ENCODE measurements around the gene ZC3HAV1L. TPM values are rescaled to one million over a fixed set of nuclear protein-coding genes. Genes with fewer than 3 reads are reported as not detected.

Gene ZC3HAV1L
- total and polyA plus RNA-seq, 2 of the 8 experiments (the other 6 are each of a cell fraction or from before 2014, with no cell fraction given) = 5.2 to 7.0 TPM

- H3K4me2 ChIP-seq (ENCODE audit: insufficient read depth in 1 of 2, low read depth in 2 of 2, low read length in 2 of 2) = no peak overlapping the region
- no peak overlapping the region for H3K23ac ChIP-seq (ENCODE audit: insufficient read length)
- H3K4me1 ChIP-seq (replicated peaks in 1 of 4; ENCODE audit: control insufficient read depth in 3 of 4, insufficient read depth in 4 of 4, low read length in 3 of 4) = no peaks in the 10 kb centered on the region
- H3K27ac ChIP-seq (ENCODE audit: low read depth, low read length) = no peak overlapping the region
- peaks cover 0 to 2% (median 0%) of the 10 kb centered on the region in 4 experiments; a peak in 1 of 7 replicates for H3K27me3 ChIP-seq (replicated peaks in 1 of 4; ENCODE audit: control insufficient read depth in 3 of 4, extremely low read depth in 1 of 4, insufficient read depth in 3 of 4, low read length in 3 of 4)
- H3K9ac ChIP-seq (replicated peaks in 1 of 4; ENCODE audit: extremely low read depth in 1 of 4, low read depth in 3 of 4, low read length in 3 of 4) = no peak overlapping the region
- no peak overlapping the region for H2BK20ac ChIP-seq (ENCODE audit: low read length)
- H3K4ac ChIP-seq (replicated peaks; ENCODE audit: insufficient read length, low read depth, low read length) = no peak overlapping the region
- POLR2A ChIA-PET (ENCODE audit: partially characterized antibody) = interaction anchor here (3.3 kb wide), 1 partner anchor 25 kb away, joined by 12 read pairs; the partner anchor contains the start of gene ZC3HAV1L
- H4K8ac ChIP-seq (ENCODE audit: extremely low read depth, insufficient read depth, low read length) = no peak overlapping the region
- H3K79me1 ChIP-seq (ENCODE audit: low read depth, low read length) = no peaks in the 10 kb centered on the region; the same call in 1 of the 2 replicates
- no peak overlapping the region for H2BK15ac ChIP-seq (ENCODE audit: low read length)
- DNase-seq (ENCODE audit: low read depth in 1 of 2, low spot score in 2 of 2) (no peak), FAIRE-seq (no peak)
- H4K20me1 ChIP-seq (replicated peaks in 1 of 2; ENCODE audit: control insufficient read depth in 1 of 2, insufficient read depth in 2 of 2, low read length in 2 of 2) = peaks cover 0 to 2% of the 10 kb centered on the region in 2 experiments
- no peak overlapping the region for H4K91ac ChIP-seq (replicated peaks; ENCODE audit: insufficient read length, low read length)
- 92% methylated on average over 5 of the region's 5 CpGs; no CpG with 5 or more reads in 1 of the 2 experiments for WGBS, 2 experiments (ENCODE audit: extremely low coverage in 1 of 2, insufficient coverage in 1 of 2, insufficient read length in 1 of 2, insufficient replicate concordance in 2 of 2, low coverage in 1 of 2, low lambda C conversion rate in 2 of 2, missing lambda C conversion rate in 1 of 2)
- CTCF ChIA-PET (ENCODE audit: partially characterized antibody) = interaction anchor here (2.2 kb wide), 1 partner anchor 24 kb away, joined by 6 read pairs; no protein-coding TSS in a partner anchor
- H3K4me3 ChIP-seq (ENCODE audit: extremely low read depth in 1 of 4, insufficient read depth in 2 of 4, low read depth in 3 of 4, low read length in 4 of 4) = no peak overlapping the region
- H3K56ac ChIP-seq (replicated peaks; ENCODE audit: insufficient read length, low read depth, low read length) = no peak overlapping the region
- no peak overlapping the region for H4K5ac ChIP-seq (ENCODE audit: insufficient read length, low read depth, low read length)
- H2AK5ac ChIP-seq (ENCODE audit: low read depth, low read length) = no peak overlapping the region
- no peak overlapping the region for H2AFZ ChIP-seq (ENCODE audit: low read length)
- no peak overlapping the region for H2BK12ac ChIP-seq (ENCODE audit: low read depth, low read length)
- no peak overlapping the region for H2BK120ac ChIP-seq (replicated peaks; ENCODE audit: low read depth, low read length)
- H3K9me3 ChIP-seq (ENCODE audit: insufficient read depth in 2 of 2, low read depth in 1 of 2, low read length in 1 of 2) = no peaks in the 10 kb centered on the region
- no peak overlapping the region for H3K18ac ChIP-seq (ENCODE audit: extremely low read depth, low read length)
- H3K79me2 ChIP-seq (ENCODE audit: control insufficient read depth in 1 of 2, insufficient read depth in 2 of 2, low read length in 2 of 2) = no peaks in the 10 kb centered on the region
- H3K36me3 ChIP-seq (ENCODE audit: control insufficient read depth in 2 of 4, insufficient read depth in 4 of 4, low read length in 3 of 4) = peaks cover 0 to 24% (median 11%) of the 10 kb centered on the region in 4 experiments; a peak in 6 of 8 replicates
- no peak overlapping the region for H3K14ac ChIP-seq (ENCODE audit: insufficient read length)
- no peaks in the 10 kb centered on the region for H3K23me2 ChIP-seq (ENCODE audit: low read depth, low read length)
- no peak overlapping the region for H2BK5ac ChIP-seq (ENCODE audit: low read depth, low read length)
- TF ChIP-seq SIN3A (conservative IDR thresholded peaks at IDR 0.05 in 1 of 2, IDR thresholded peaks at IDR 0.05 in 1 of 2; ENCODE audit: low read depth in 1 of 2, low read length in 2 of 2) (no peak), JUN (IDR thresholded peaks at IDR 0.05; ENCODE audit: low read depth, low read length) (no peak), JUND (IDR thresholded peaks at IDR 0.05; ENCODE audit: low read length) (no peak), ATF3 (IDR thresholded peaks at IDR 0.05; ENCODE audit: insufficient read depth, low read depth, low read length) (no peak), ZNF274 (IDR thresholded peaks at IDR 0.05; ENCODE audit: borderline replicate concordance, extremely low read depth, low read length) (no peak)
These were observed 25.6 kb upstream of the ZC3HAV1L start for GRCh38 chr7:139061416-139061815.
